Activated naive CD4-positive, alpha-beta T cell treated with anti-CD3 and anti-CD28 coated beads for 36 hours (primary cell): ENCODE measurements around the gene ST8SIA1. TPM values are rescaled to one million over a fixed set of nuclear protein-coding genes. Genes with fewer than 3 reads are reported as not detected.
"Not testable (repeated sequence)": the region's sequence is repeated elsewhere in the genome, so short reads cannot be mapped to it uniquely, and the experiment has no call there.

Experiments
- CTCF ChIA-PET: fragments of 350-600 bp; sonication (Branson Sonifier 250); formaldehyde crosslinking; loops from one replicate; lab custom pipeline; 2021; ENCODE audit warnings: antibody characterized with exemption; lab: Charles Lee
- DNase-seq: peaks from one replicate; pipeline ENCODE4 v3.0.0-alpha.2; 2020
- H3K27ac Mint-ChIP-seq: one replicate; pipeline ENCODE4 v1.8.0; 2021; ENCODE audit warnings: mild to moderate bottlenecking, mixed read lengths
- H3K27me3 Mint-ChIP-seq: one replicate; pipeline ENCODE4 v1.8.0; 2021; ENCODE audit warnings: low read depth, mixed read lengths
- H3K36me3 Mint-ChIP-seq: one replicate; pipeline ENCODE4 v1.8.0; 2021; ENCODE audit warnings: low read depth, mixed read lengths
- H3K4me1 Mint-ChIP-seq: one replicate; pipeline ENCODE4 v1.8.0; 2021; ENCODE audit warnings: low read depth, mixed read lengths
- H3K4me3 Mint-ChIP-seq: one replicate; pipeline ENCODE4 v1.8.0; 2021; ENCODE audit warnings: mild to moderate bottlenecking, moderate library complexity, mixed read lengths
- H3K9me3 Mint-ChIP-seq: one replicate; pipeline ENCODE4 v1.8.0; 2021; ENCODE audit warnings: mixed read lengths
- intact Hi-C: fragments of 100-400 bp; cut with micrococcal nuclease; formaldehyde crosslinking; loops from one replicate; pipeline ENCODE4 v1.15.1; 2023
- total RNA-seq, 2 experiments: library from RNA; stranded (reverse); gene quantifications; one replicate each; pipeline ENCODE4 v1.2.3, GENCODE V29; 2021

The ST8SIA1 gene
- total RNA-seq, 2 experiments from 2014 or later = 0.84 to 1.7 TPM

GRCh38 chr12:22180705-22181104 lies 153.8 kb downstream of the ST8SIA1 start:
- Mint-ChIP-seq H3K27me3 (no peaks in the 10 kb centered on the region), H3K27ac (no peak overlapping the region), H3K4me3 (no peak overlapping the region), H3K9me3 (no peaks in the 10 kb centered on the region), H3K4me1 (no peaks in the 10 kb centered on the region), H3K36me3 (no peaks in the 10 kb centered on the region)
- intact Hi-C loops = no loop called here
- CTCF ChIA-PET = interaction anchor here (1.3 kb wide), 1 partner anchor 282 kb away, joined by 3 read pairs; no protein-coding TSS in a partner anchor
- no peak for DNase-seq

- Mint-ChIP-seq H3K27ac (no peak overlapping the region), H3K9me3 (no peaks in the 10 kb centered on the region), H3K4me1 (peaks cover 4% of the 10 kb centered on the region), H3K36me3 (no peaks in the 10 kb centered on the region), H3K27me3 (no peaks in the 10 kb centered on the region), H3K4me3 (no peak overlapping the region)
- no peak for DNase-seq
- intact Hi-C loops = loop anchor here (1.0 to 5.0 kb wide), 2 partner anchors 72 to 476 kb away; no protein-coding TSS in a partner anchor
- CTCF ChIA-PET = interaction anchor here (1.1 to 2.6 kb wide), 2 partner anchors 71 to 73 kb away, joined by 3 to 10 read pairs; no protein-coding TSS in a partner anchor
Observed at GRCh38 chr12:22173177-22173576, 161.3 kb downstream of the ST8SIA1 start.

- CTCF ChIA-PET = interaction anchor here (0.6 to 2.6 kb wide), 4 partner anchors 70 to 91 kb away, joined by 3 to 10 read pairs (median 3); no protein-coding TSS in a partner anchor
- intact Hi-C loops = loop anchor here (5.0 kb wide), 1 partner anchor 475 kb away; no protein-coding TSS in a partner anchor
- DNase-seq = no peak
- Mint-ChIP-seq H3K4me1 (peaks cover 7% of the 10 kb centered on the region), H3K27me3 (no peaks in the 10 kb centered on the region), H3K27ac (no peak overlapping the region), H3K4me3 (no peak overlapping the region), H3K36me3 (no peaks in the 10 kb centered on the region), H3K9me3 (no peaks in the 10 kb centered on the region)
Observed at GRCh38 chr12:22172501-22172900, 162.0 kb downstream of the ST8SIA1 start.

- CTCF ChIA-PET = interaction anchor here (0.5 kb wide), 1 partner anchor 262 kb away, joined by 3 read pairs; no protein-coding TSS in a partner anchor
- no peaks in the 10 kb centered on the region for H3K27me3 Mint-ChIP-seq
- no peak overlapping the region for H3K27ac Mint-ChIP-seq
- H3K4me3 Mint-ChIP-seq = no peak overlapping the region
- intact Hi-C loops = no loop called here
- DNase-seq = no peak
- H3K4me1 Mint-ChIP-seq = peaks cover 14% of the 10 kb centered on the region
- no peaks in the 10 kb centered on the region for H3K9me3 Mint-ChIP-seq
- no peaks in the 10 kb centered on the region for H3K36me3 Mint-ChIP-seq
Observed at GRCh38 chr12:22169376-22169775, 165.1 kb downstream of the ST8SIA1 start.

GRCh38 chr12:22164139-22164538 lies 170.4 kb downstream of the ST8SIA1 start:
- Mint-ChIP-seq H3K4me3 (peak overlapping the region; percentile 3), H3K4me1 (peaks cover 40% of the 10 kb centered on the region), H3K9me3 (no peaks in the 10 kb centered on the region), H3K27ac (peak overlapping the region; percentile 1), H3K27me3 (no peaks in the 10 kb centered on the region), H3K36me3 (no peaks in the 10 kb centered on the region)
- CTCF ChIA-PET = interaction anchor here (0.7 to 1.1 kb wide), 3 partner anchors 10 to 171 kb away, joined by 3 to 4 read pairs (median 4); no protein-coding TSS in a partner anchor
- intact Hi-C loops = loop anchor here (5.0 kb wide), 1 partner anchor 278 kb away; no protein-coding TSS in a partner anchor
- DNase-seq = peak; percentile 21

- CTCF ChIA-PET = no interaction called here
- DNase-seq = peak; percentile 12
- no peaks in the 10 kb centered on the region for H3K9me3 Mint-ChIP-seq
- H3K27ac Mint-ChIP-seq = peak overlapping the region; percentile 44
- intact Hi-C loops = loop anchor here (1.0 to 5.0 kb wide), 2 partner anchors 37 to 279 kb away; no protein-coding TSS in a partner anchor
- H3K4me1 Mint-ChIP-seq = peaks cover 45% of the 10 kb centered on the region
- no peak overlapping the region for H3K4me3 Mint-ChIP-seq
- no peaks in the 10 kb centered on the region for H3K27me3 Mint-ChIP-seq
- no peaks in the 10 kb centered on the region for H3K36me3 Mint-ChIP-seq
Observed at GRCh38 chr12:22163594-22163993, 170.9 kb downstream of the ST8SIA1 start.

- Mint-ChIP-seq H3K4me1 (peaks cover 41% of the 10 kb centered on the region), H3K4me3 (no peak overlapping the region), H3K27ac (peak overlapping the region; percentile 50), H3K27me3 (no peaks in the 10 kb centered on the region), H3K36me3 (no peaks in the 10 kb centered on the region), H3K9me3 (no peaks in the 10 kb centered on the region)
- DNase-seq = no peak
- intact Hi-C loops = loop anchor here (2.0 to 5.0 kb wide), 2 partner anchors 114 to 282 kb away; partner anchors contain the start of gene CMAS
- CTCF ChIA-PET = interaction anchor here (0.7 kb wide), 1 partner anchor 40 kb away, joined by 3 read pairs; no protein-coding TSS in a partner anchor
Observed at GRCh38 chr12:22160396-22161003, 174.0 kb downstream of the ST8SIA1 start.

GRCh38 chr12:22149286-22149685 lies 185.2 kb downstream of the ST8SIA1 start:
- not testable (repeated sequence) for H3K4me3 Mint-ChIP-seq

GRCh38 chr12:22146686-22147085 lies 187.8 kb downstream of the ST8SIA1 start:
- CTCF ChIA-PET = interaction anchor here (1.3 kb wide), 1 partner anchor 189 kb away, joined by 7 read pairs; no protein-coding TSS in a partner anchor
- Mint-ChIP-seq H3K4me1 (peaks cover 18% of the 10 kb centered on the region), H3K27ac (peak overlapping the region; percentile 19)
- H3K36me3 Mint-ChIP-seq, intact Hi-C loops, H3K9me3 Mint-ChIP-seq, H3K27me3 Mint-ChIP-seq, H3K4me3 Mint-ChIP-seq: not testable (repeated sequence)
- DNase-seq = peak; percentile 72

More at GRCh38 chr12:22149286-22149685, 185.2 kb downstream of the ST8SIA1 start:
- H3K4me1 Mint-ChIP-seq = peaks cover 18% of the 10 kb centered on the region
- H3K27me3 Mint-ChIP-seq, DNase-seq, CTCF ChIA-PET, H3K9me3 Mint-ChIP-seq, H3K36me3 Mint-ChIP-seq, intact Hi-C loops, H3K27ac Mint-ChIP-seq: not testable (repeated sequence)

Other genes starting within 250 kb of the ST8SIA1 start
- 10 to 100 TPM; 34.5 to 39.9 TPM for gene C2CD5, start 209.8 kb upstream of the ST8SIA1 start, total RNA-seq